B cell (primary cell): ENCODE results near the gene RANBP9. TPM values are rescaled to one million over a fixed set of nuclear protein-coding genes. Genes with fewer than 3 reads are reported as not detected.
A peak's percentile ranks its signal among the peaks of the same experiment; 100 is the strongest.

Experiments
- ATAC-seq: fragments of 200-7000 bp; cut with Tn5 transposase; one replicate; pipeline ENCODE4 v1.10.0; 2021; ENCODE audit warnings: low read depth, mild to moderate bottlenecking, moderate number of reproducible peaks, moderate library complexity
- CTCF ChIA-PET: fragments of 350-600 bp; sonication (Branson Sonifier 250); formaldehyde crosslinking; loops from one replicate; lab custom pipeline; 2021; ENCODE audit warnings: antibody characterized with exemption, inconsistent platforms; lab: Charles Lee
- POLR2A ChIA-PET: fragments of 350-600 bp; sonication (Branson Sonifier 250); formaldehyde crosslinking; loops from one replicate; lab custom pipeline; 2021; ENCODE audit warnings: antibody characterized with exemption; lab: Charles Lee
- DNase-seq: peaks from one replicate; pipeline ENCODE4 v3.0.0; 2013
- H2AFZ ChIP-seq: 2 replicates; pipeline ENCODE4 v1.6.1; 2012; ENCODE audit warnings: mild to moderate bottlenecking, low read depth, low read length; ENCODE audit not compliant: insufficient read depth, poor library complexity, severe bottlenecking
- H3K27ac ChIP-seq, 2 donors: 1 replicate in 1 of 2; 2 replicates in 1 of 2; pipeline ENCODE4 v1.5.1; 2012 to 2013; ENCODE audit warnings: low read length in 2 of 2, mild to moderate bottlenecking in 2 of 2, moderate library complexity in 1 of 2
- H3K27me3 ChIP-seq, 4 experiments: fragments of 200-600 bp in 1 of 4; sonication (generic) in 1 of 4; replicated peaks in 1 of 4; 1 replicate in 2 of 4; 2 replicates in 2 of 4; pipeline versions ENCODE4 v1.6.1 to v1.7.0; 2013 to 2016; ENCODE audit warnings: low read length in 3 of 4, mild to moderate bottlenecking in 2 of 4, mixed read lengths in 1 of 4, moderate library complexity in 1 of 4; ENCODE audit not compliant: insufficient read depth in 4 of 4, control insufficient read depth in 3 of 4; ENCODE audit errors: control extremely low read depth in 1 of 4
- H3K36me3 ChIP-seq, 2 experiments: replicated peaks in 1 of 2; 1 replicate in 1 of 2; 2 replicates in 1 of 2; pipeline versions ENCODE4 v1.6.1 to v1.7.1; 2013; ENCODE audit warnings: low read length in 1 of 2; ENCODE audit not compliant: insufficient read depth in 2 of 2, control insufficient read depth in 1 of 2; ENCODE audit errors: control extremely low read depth in 1 of 2, extremely low read depth in 1 of 2
- H3K4me1 ChIP-seq, 2 donors: fragments of 200-600 bp in 1 of 2; sonication (generic) in 1 of 2; 1 replicate in 1 of 2; 2 replicates in 1 of 2; pipeline versions ENCODE4 v1.5.1 to v1.6.1; 2013 to 2017; ENCODE audit warnings: low read length in 2 of 2; ENCODE audit not compliant: control insufficient read depth in 2 of 2, insufficient read depth in 2 of 2
- H3K4me2 ChIP-seq: replicated peaks from 2 replicates; pipeline ENCODE3; 2012; ENCODE audit warnings: mild to moderate bottlenecking, low read depth, low read length; ENCODE audit not compliant: poor library complexity, severe bottlenecking
- H3K4me3 ChIP-seq, 5 experiments: fragments of 200-600 bp in 1 of 5; sonication (generic) in 1 of 5; 1 replicate in 3 of 5; 2 replicates in 2 of 5; pipeline versions ENCODE4 v1.5.1 to v1.7.0; 2011 to 2016; ENCODE audit warnings: low read length in 4 of 5, mild to moderate bottlenecking in 4 of 5, low read depth in 2 of 5, control low read depth in 1 of 5, moderate library complexity in 1 of 5; ENCODE audit not compliant: insufficient read depth in 1 of 5; ENCODE audit errors: control extremely low read depth in 1 of 5, extremely low read depth in 1 of 5
- H3K79me2 ChIP-seq: fragments of 200-600 bp; sonication (generic); one replicate; pipeline ENCODE4 v1.6.0; 2016; ENCODE audit warnings: low read length; ENCODE audit not compliant: control insufficient read depth, insufficient read depth
- H3K9ac ChIP-seq: fragments of 200-600 bp; sonication (generic); 2 replicates; pipeline ENCODE4 v1.6.1; 2017; ENCODE audit warnings: mild to moderate bottlenecking, low read length, moderate library complexity
- H3K9me3 ChIP-seq, 3 donors: one replicate each; pipeline versions ENCODE4 v1.6.1 to v1.7.1; 2013; ENCODE audit warnings: low read length in 2 of 3; ENCODE audit not compliant: control insufficient read depth in 2 of 3, insufficient read depth in 1 of 3; ENCODE audit errors: control extremely low read depth in 1 of 3
- H4K20me1 ChIP-seq: 2 replicates; pipeline ENCODE4 v1.6.0; 2012; ENCODE audit warnings: mild to moderate bottlenecking, low read length; ENCODE audit not compliant: insufficient read depth, control insufficient read depth, poor library complexity, severe bottlenecking
- H3K27ac Mint-ChIP-seq: one replicate; pipeline ENCODE4 v1.8.0; 2021; ENCODE audit warnings: mixed read lengths
- H3K27me3 Mint-ChIP-seq: one replicate; pipeline ENCODE4 v1.8.0; 2021; ENCODE audit warnings: mixed read lengths
- H3K4me1 Mint-ChIP-seq: one replicate; pipeline ENCODE4 v1.8.0; 2021; ENCODE audit warnings: mixed read lengths
- H3K4me3 Mint-ChIP-seq: one replicate; pipeline ENCODE4 v1.8.0; 2021; ENCODE audit warnings: mixed read lengths
- H3K9me3 Mint-ChIP-seq: one replicate; pipeline ENCODE4 v1.8.0; 2022; ENCODE audit warnings: mixed read lengths; ENCODE audit not compliant: insufficient read depth
- EZH2 ChIP-seq: IDR thresholded peaks from 2 replicates; pipeline ENCODE4 v1.6.1; 2012; ENCODE audit warnings: borderline replicate concordance, low read depth, mild to moderate bottlenecking, moderate library complexity, low read length; ENCODE audit not compliant: insufficient read depth, poor library complexity, severe bottlenecking
- WGBS: methylation state at CpG from one replicate; pipeline ENCODE4 v1.1.5; 2013; ENCODE audit warnings: missing lambda C conversion rate; ENCODE audit not compliant: insufficient coverage; 5-methylcytosine and 5-hydroxymethylcytosine counted together
- intact Hi-C: fragments of 100-400 bp; cut with micrococcal nuclease; formaldehyde crosslinking; loops from one replicate; pipeline ENCODE4 v1.10.0; 2022
- polyA plus RNA-seq: library from polyadenylated mRNA; depleted of rRNA; stranded (reverse); fragments of >200 nt; gene quantifications from 2 replicates; pipeline ENCODE4 v1.2.3, GENCODE V29; 2012
- total RNA-seq, 2 donors: library from RNA; stranded (reverse); fragments of 120-200 nt in 1 of 2; gene quantifications; 1 replicate in 1 of 2; 2 replicates in 1 of 2; pipeline versions ENCODE4 v1.2.3 to v1.2.4, GENCODE V29; 2013 to 2022
- TF ChIP-seq, protein P1 (sequence below): fragments of 200-600 bp; IDR thresholded peaks from one replicate; pipeline ENCODE4 v1.8.0; 2022; ENCODE audit warnings: antibody characterized with exemption, mild to moderate bottlenecking

Gene RANBP9
- total and polyA plus RNA-seq, 2 donors (not counting 1 experiment from before 2014, with no cell fraction given), result 20.0 to 34.1 TPM

DNA sequence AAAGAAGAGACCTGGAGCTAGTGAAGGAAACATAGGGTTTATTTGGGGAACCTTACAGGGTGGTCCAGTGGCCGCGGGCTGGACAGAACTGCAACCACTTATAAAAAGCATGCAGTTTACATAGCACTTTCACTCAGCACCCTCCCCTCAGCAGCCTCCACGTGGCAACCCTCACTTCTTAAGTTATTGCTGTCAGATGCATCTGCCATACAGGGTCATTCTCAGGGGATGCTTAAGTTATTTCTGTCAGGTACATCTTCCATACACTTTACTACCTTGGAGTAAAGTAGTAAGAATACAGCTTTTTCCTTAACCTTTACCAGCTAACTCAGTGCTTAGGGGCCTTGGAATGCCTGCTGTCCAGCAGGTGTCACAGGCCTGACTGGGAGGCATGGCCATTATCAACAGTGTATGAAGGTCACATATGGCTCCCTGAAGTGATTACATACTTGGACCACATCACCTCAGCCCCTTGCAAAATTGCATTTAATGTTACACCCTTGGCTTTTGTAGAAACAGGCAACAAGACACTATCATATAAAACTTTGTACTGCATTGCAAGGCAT, 98.5 kb downstream of the RANBP9 start:
- DNase-seq (peak; percentile 15), ATAC-seq (no peak)
- H3K4me3 ChIP-seq, result no peak overlapping the region
- no peaks in the 10 kb centered on the region for H3K27me3 ChIP-seq
- Mint-ChIP-seq H3K4me3 (peak overlapping the region; percentile 32), H3K27me3 (no peaks in the 10 kb centered on the region), H3K9me3 (no peaks in the 10 kb centered on the region), H3K4me1 (peaks cover 46% of the 10 kb centered on the region), H3K27ac (peak overlapping the region; percentile 26)
- ChIA-PET CTCF (interaction anchor here (0.8 to 7.2 kb wide), 3 partner anchors 38 to 86 kb away, joined by 3 to 53 read pairs (median 4); partner anchors contain the start of gene SIRT5), POLR2A (no interaction called here)
- no peaks in the 10 kb centered on the region for H3K9me3 ChIP-seq
- H3K27ac ChIP-seq, result no peak overlapping the region
- H3K4me1 ChIP-seq, result peaks cover 16 to 22% of the 10 kb centered on the region in 2 donors
- TF ChIP-seq, protein P1, sequence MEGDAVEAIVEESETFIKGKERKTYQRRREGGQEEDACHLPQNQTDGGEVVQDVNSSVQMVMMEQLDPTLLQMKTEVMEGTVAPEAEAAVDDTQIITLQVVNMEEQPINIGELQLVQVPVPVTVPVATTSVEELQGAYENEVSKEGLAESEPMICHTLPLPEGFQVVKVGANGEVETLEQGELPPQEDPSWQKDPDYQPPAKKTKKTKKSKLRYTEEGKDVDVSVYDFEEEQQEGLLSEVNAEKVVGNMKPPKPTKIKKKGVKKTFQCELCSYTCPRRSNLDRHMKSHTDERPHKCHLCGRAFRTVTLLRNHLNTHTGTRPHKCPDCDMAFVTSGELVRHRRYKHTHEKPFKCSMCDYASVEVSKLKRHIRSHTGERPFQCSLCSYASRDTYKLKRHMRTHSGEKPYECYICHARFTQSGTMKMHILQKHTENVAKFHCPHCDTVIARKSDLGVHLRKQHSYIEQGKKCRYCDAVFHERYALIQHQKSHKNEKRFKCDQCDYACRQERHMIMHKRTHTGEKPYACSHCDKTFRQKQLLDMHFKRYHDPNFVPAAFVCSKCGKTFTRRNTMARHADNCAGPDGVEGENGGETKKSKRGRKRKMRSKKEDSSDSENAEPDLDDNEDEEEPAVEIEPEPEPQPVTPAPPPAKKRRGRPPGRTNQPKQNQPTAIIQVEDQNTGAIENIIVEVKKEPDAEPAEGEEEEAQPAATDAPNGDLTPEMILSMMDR, result no peak
- no peak for TF ChIP-seq EZH2
- H3K36me3 ChIP-seq, result peaks cover 0 to 17% of the 10 kb centered on the region in 2 experiments
- H3K79me2 ChIP-seq, result peaks cover 24% of the 10 kb centered on the region
- no peak overlapping the region for H3K9ac ChIP-seq
- H3K4me2 ChIP-seq, result no peak overlapping the region
- H4K20me1 ChIP-seq, result peaks cover 25% of the 10 kb centered on the region
- no peak overlapping the region for H2AFZ ChIP-seq
- intact Hi-C loops, result loop anchor here (10.0 kb wide), 1 partner anchor 158 kb away; no protein-coding TSS in a partner anchor
- 71% methylated on average over 2 of the region's 3 CpGs for WGBS

DNA sequence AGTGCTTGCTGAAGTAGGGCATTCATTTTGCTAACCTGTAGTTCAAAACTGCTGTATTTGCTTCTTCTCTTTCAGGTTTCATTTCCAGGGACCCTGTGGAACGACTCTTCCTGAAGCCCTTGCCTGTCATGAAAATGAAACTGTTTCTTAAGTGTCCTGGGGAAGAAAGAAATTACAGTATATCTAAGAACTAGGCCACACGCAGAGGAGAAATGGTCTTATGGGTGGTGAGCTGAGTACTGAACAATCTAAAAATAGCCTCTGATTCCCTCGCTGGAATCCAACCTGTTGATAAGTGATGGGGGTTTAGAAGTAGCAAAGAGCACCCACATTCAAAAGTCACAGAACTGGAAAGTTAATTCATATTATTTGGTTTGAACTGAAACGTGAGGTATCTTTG, 99.9 kb downstream of the RANBP9 start:
- ATAC-seq (no peak), DNase-seq (no peak)
- H3K27ac ChIP-seq, result peak overlapping the region in 1 of 2 donors; percentile 53
- H3K9me3 ChIP-seq, result no peaks in the 10 kb centered on the region
- no CpG with 5 or more reads among the region's 4 CpGs for WGBS
- Mint-ChIP-seq H3K9me3 (no peaks in the 10 kb centered on the region), H3K4me3 (no peak overlapping the region), H3K27me3 (no peaks in the 10 kb centered on the region), H3K27ac (peak overlapping the region; percentile 23), H3K4me1 (peaks cover 36% of the 10 kb centered on the region)
- H3K4me2 ChIP-seq, result no peak overlapping the region
- H3K9ac ChIP-seq, result no peak overlapping the region
- TF ChIP-seq EZH2, result no peak
- TF ChIP-seq, protein P1, result no peak
- intact Hi-C loops, result loop anchor here (10.0 kb wide), 1 partner anchor 157 kb away; no protein-coding TSS in a partner anchor
- H3K36me3 ChIP-seq, result peaks cover 0 to 4% of the 10 kb centered on the region in 2 experiments
- no peak overlapping the region for H3K4me3 ChIP-seq
- H3K4me1 ChIP-seq, result peaks cover 15 to 19% of the 10 kb centered on the region in 2 donors
- no peaks in the 10 kb centered on the region for H3K27me3 ChIP-seq
- H3K79me2 ChIP-seq, result peaks cover 15% of the 10 kb centered on the region
- POLR2A ChIA-PET, result no interaction called here
- CTCF ChIA-PET, result interaction anchor here (7.2 kb wide), 1 partner anchor 37 kb away, joined by 53 read pairs; the partner anchor contains the start of gene SIRT5
- H2AFZ ChIP-seq, result peak overlapping the region; percentile 26
- H4K20me1 ChIP-seq, result peaks cover 14% of the 10 kb centered on the region
